ENCODE measurements around the gene MAML3.

DNA sequence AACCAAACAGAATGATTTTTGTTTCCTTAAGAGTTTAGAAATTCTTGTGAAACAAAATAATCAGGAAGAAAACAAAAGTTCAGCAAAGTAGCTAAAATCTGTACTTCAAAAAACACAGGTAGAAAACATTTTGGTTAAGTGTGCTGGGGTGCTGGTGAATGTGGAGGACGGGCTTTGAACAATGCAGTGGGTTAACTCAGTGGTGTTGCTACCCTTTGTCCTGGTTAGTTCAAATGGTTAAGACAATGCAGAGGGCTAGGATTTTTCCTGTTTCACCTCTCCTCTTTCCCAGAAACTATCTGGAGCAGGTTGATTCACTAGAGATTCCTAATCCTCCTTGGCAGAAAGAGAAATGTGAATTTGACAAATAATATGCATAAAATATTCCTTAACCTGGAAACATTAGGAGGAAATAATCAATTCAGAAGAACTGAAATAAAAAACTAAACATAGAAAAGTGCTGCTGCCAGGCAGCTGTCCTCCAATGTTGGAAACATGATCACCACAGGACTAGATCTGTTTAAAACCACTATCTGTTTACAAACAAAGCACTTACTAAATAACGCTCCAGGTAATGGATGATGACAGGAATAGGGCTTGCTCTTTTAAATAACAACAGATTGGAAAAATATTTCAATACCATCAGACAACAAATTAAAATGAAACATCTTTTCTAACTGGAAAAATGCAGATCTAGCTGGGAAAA, 148.9 kb downstream of the MAML3 start:
- TF ChIP-seq, protein P1, sequence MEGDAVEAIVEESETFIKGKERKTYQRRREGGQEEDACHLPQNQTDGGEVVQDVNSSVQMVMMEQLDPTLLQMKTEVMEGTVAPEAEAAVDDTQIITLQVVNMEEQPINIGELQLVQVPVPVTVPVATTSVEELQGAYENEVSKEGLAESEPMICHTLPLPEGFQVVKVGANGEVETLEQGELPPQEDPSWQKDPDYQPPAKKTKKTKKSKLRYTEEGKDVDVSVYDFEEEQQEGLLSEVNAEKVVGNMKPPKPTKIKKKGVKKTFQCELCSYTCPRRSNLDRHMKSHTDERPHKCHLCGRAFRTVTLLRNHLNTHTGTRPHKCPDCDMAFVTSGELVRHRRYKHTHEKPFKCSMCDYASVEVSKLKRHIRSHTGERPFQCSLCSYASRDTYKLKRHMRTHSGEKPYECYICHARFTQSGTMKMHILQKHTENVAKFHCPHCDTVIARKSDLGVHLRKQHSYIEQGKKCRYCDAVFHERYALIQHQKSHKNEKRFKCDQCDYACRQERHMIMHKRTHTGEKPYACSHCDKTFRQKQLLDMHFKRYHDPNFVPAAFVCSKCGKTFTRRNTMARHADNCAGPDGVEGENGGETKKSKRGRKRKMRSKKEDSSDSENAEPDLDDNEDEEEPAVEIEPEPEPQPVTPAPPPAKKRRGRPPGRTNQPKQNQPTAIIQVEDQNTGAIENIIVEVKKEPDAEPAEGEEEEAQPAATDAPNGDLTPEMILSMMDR (IDR thresholded peaks at IDR 0.05) = no peak
- no peak for TF ChIP-seq POLR2A (IDR thresholded peaks at IDR 0.05)

Measured in lower leg skin (tissue), 3 donors.